GM21360 (cell line): ENCODE measurements around the gene TMPRSS2.

Experiments
- ATAC-seq: cut with Tn5 transposase; IDR thresholded peaks from one replicate; pipeline ENCODE4 v1.9.1; 2021; ENCODE audit warnings: mild to moderate bottlenecking, moderate library complexity; ENCODE audit not compliant: unreplicated experiment

Gene TMPRSS2

GRCh38 chr21:41507521-41508414 is at the start of gene TMPRSS2:
TSS of gene TMPRSS2 (minus strand) at chr21:41508158. CDS start at chr21:41498133, 10,025 bp downstream.
- ATAC-seq = no peak

- ATAC-seq = no peak
Measured at GRCh38 chr21:41555057-41555456, 47.1 kb upstream of the TMPRSS2 start.

GRCh38 chr21:41552254-41552653 is 44.3 kb upstream of the TMPRSS2 start:
- no peak for ATAC-seq

- no peak for ATAC-seq
Measured at GRCh38 chr21:41548781-41549180, 40.8 kb upstream of the TMPRSS2 start.

- ATAC-seq = no peak
Measured at GRCh38 chr21:41547111-41547510, 39.2 kb upstream of the TMPRSS2 start.

- ATAC-seq = no peak
Measured at GRCh38 chr21:41545500-41546359, 37.8 kb upstream of the TMPRSS2 start.

GRCh38 chr21:41542727-41543126 is 34.8 kb upstream of the TMPRSS2 start:
- ATAC-seq = no peak

- no peak for ATAC-seq
Measured at GRCh38 chr21:41537356-41537755, 29.4 kb upstream of the TMPRSS2 start.

GRCh38 chr21:41536827-41537103 is 28.8 kb upstream of the TMPRSS2 start:
- ATAC-seq = no peak

- no peak for ATAC-seq
Measured at GRCh38 chr21:41536076-41536826, 28.3 kb upstream of the TMPRSS2 start.

- ATAC-seq = no peak
Measured at GRCh38 chr21:41530366-41530765, 22.4 kb upstream of the TMPRSS2 start.

GRCh38 chr21:41529769-41530168 is 21.8 kb upstream of the TMPRSS2 start:
- no peak for ATAC-seq

GRCh38 chr21:41526478-41527087 is 18.6 kb upstream of the TMPRSS2 start:
- ATAC-seq = no peak

GRCh38 chr21:41523175-41523574 is 15.2 kb upstream of the TMPRSS2 start:
- ATAC-seq = no peak

- no peak for ATAC-seq
Measured at GRCh38 chr21:41521489-41522027, 13.6 kb upstream of the TMPRSS2 start.

- no peak for ATAC-seq
Measured at GRCh38 chr21:41520560-41521442, 12.8 kb upstream of the TMPRSS2 start.

- no peak for ATAC-seq
Measured at GRCh38 chr21:41519806-41520559, 12.0 kb upstream of the TMPRSS2 start.

- ATAC-seq = no peak
Measured at GRCh38 chr21:41518757-41519156, 10.8 kb upstream of the TMPRSS2 start.

GRCh38 chr21:41511858-41512257 is 3.9 kb upstream of the TMPRSS2 start:
- no peak for ATAC-seq
